ENCODE measurements around the gene LUM.
"Not testable (repeated sequence)": the region's sequence is repeated elsewhere in the genome, so short reads cannot be mapped to it uniquely, and the experiment has no call there.

LUM gene

DNA sequence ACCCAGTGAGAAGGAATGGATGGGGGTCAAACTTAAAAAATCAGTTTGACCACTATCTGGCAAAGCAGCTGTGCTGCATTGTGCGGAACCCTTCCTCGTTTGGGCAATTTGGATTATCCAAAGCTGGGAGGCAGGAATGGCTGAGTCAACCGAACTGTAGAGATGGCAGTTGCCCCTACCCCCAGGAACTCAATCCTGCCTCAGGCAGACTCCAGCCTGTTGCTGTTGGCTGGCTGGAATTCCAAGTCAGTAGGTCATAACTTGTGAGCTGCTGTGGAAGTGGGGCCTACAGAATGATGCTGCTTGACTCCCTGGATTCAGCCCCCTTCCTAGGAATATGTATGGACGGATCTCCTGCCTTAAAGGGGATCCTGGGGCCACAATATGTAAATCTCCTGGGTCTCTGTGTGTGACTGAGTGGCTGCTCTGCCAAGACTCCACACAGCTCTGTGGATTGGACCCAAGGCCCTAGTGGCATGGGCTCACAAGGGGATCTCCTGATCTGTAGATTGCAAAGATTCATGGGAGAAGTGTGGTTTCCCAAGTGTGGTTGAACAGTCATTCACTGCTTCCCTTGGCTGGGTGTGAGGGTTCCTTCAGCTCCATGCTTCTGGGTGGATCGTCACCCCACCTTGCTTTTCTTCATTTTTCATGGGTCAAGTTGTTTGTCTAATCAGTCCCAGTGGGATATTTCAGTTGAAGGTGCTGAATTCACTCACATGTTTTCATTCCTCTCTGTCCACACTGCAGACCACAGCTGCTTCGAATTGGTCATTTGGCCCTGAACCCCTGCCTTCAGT lies 19.2 kb downstream of the LUM start:
- H3K36me3 ChIP-seq (ENCODE audit: control insufficient read depth, insufficient read depth, low read length) = no peaks in the 10 kb centered on the region
- H3K9ac ChIP-seq (ENCODE audit: low read length) = no peak overlapping the region
- H3K27ac ChIP-seq (ENCODE audit: low read depth, low read length) = no peak overlapping the region

DNA sequence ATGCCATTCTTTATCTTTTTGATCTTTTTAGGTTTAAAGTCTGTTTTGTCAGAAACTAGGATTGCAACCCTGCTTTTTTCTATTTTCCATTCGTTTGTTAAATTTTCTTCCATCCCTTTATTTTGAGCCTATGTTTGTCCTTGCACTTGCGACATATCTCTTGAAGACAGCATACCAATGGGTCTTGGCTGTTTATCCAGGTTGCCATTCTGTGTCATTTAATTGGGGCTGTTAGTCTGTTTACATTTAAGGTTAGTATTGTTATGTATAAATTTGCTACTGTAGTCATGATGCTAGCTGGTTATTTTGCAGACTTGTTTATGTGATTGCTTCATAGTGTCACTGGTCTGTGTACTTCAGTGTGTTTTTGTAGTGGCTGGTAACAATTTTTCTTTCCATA lies 21.3 kb downstream of the LUM start:
- not testable (repeated sequence) for H3K9ac ChIP-seq (ENCODE audit: low read length); H3K27ac ChIP-seq (ENCODE audit: low read depth, low read length); H3K4me1 ChIP-seq (ENCODE audit: control insufficient read depth, insufficient read depth, low read length); H3K4me3 ChIP-seq (ENCODE audit: low read length); H3K36me3 ChIP-seq (ENCODE audit: control insufficient read depth, insufficient read depth, low read length); H3K27me3 ChIP-seq (ENCODE audit: control insufficient read depth, insufficient read depth, low read length)

More for the DNA sequence above, 19.2 kb downstream of the LUM start:
- H3K4me1 ChIP-seq (ENCODE audit: control insufficient read depth, insufficient read depth, low read length) = no peaks in the 10 kb centered on the region
- no peak overlapping the region for H3K4me3 ChIP-seq (ENCODE audit: low read length)
- H3K27me3 ChIP-seq (ENCODE audit: control insufficient read depth, insufficient read depth, low read length) = no peaks in the 10 kb centered on the region

DNA sequence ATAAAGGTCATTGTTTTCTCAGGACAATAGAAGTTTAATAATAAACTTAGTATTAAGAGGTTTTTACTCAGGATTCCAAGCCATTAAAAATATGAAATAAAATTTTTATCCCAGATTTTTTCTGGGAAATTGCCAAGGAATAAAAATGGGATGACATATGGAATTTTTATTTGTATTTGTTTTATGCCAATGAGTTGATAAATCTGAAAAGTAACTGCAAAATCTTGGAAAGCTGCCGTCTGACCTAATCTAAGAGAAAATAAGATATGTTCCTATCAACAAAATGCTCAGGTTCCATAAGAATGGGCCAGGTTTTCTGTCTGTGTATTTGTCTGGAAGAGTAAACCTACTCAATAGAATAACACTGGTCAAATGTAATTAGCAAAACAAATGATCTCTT lies 31.3 kb downstream of the LUM start:
- Histone ChIP-seq H3K27me3 (ENCODE audit: control insufficient read depth, insufficient read depth, low read length) (no peaks in the 10 kb centered on the region), H3K27ac (ENCODE audit: low read depth, low read length) (no peak overlapping the region), H3K9ac (ENCODE audit: low read length) (no peak overlapping the region), H3K36me3 (ENCODE audit: control insufficient read depth, insufficient read depth, low read length) (no peaks in the 10 kb centered on the region), H3K4me3 (ENCODE audit: low read length) (no peak overlapping the region), H3K4me1 (ENCODE audit: control insufficient read depth, insufficient read depth, low read length) (no peaks in the 10 kb centered on the region)

DNA sequence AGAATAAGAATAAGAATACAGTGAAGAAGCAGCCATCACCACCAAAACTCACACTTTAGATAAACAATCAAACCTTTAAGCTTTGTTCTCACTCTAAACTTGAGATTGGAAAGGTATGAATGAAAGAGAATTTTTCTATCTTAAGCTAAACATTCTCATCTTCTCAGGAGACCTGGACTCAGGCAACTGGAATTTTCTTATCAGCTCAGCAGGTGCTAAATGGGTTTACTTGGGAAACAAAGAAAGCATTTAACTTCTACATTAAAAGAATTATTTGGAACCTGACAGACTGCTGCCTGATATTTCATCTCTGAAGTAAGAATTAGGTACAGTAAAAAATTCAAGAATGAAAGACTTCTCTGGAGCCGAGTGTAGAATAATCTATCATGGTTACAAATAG lies 32.8 kb downstream of the LUM start:
- Histone ChIP-seq H3K4me1 (ENCODE audit: control insufficient read depth, insufficient read depth, low read length) (no peaks in the 10 kb centered on the region), H3K27ac (ENCODE audit: low read depth, low read length) (no peak overlapping the region), H3K4me3 (ENCODE audit: low read length) (no peak overlapping the region), H3K27me3 (ENCODE audit: control insufficient read depth, insufficient read depth, low read length) (no peaks in the 10 kb centered on the region), H3K36me3 (ENCODE audit: control insufficient read depth, insufficient read depth, low read length) (no peaks in the 10 kb centered on the region), H3K9ac (ENCODE audit: low read length) (no peak overlapping the region)

DNA sequence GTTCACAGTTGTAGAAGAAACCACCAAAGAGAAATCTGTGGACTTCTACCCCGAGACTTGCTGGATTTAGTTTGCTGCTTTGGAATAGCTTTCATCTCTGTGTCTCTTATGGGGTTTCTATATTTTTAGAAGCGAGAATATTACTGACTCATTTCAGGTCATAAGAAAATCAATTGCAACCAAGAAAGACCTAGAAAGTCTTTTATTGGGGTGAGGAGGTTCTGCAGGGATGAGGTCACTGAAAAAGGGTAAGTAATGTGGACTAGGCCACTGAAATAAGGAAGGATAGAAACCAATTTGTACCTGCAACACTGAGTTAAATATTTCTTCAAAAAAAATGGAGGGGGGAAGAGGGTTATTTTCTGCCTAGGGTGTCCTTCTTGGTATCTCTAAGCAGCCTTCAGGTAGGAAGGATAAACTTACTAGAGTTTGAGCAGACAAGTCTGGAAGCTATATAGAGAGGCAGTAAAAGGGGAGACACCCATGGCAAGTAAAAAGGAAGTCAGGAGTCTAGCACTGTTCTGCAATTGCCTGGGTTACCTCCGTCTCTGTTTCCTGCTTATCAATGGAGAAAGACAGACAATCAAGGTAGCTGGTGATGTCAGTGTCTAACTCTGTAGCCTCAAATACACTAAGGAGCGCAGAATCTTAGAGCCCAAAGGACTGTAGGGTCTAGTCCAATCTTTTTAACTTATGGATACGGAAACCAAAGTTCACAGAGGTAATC lies 33.9 kb downstream of the LUM start:
- Histone ChIP-seq H3K27me3 (ENCODE audit: control insufficient read depth, insufficient read depth, low read length) (no peaks in the 10 kb centered on the region), H3K36me3 (ENCODE audit: control insufficient read depth, insufficient read depth, low read length) (no peaks in the 10 kb centered on the region), H3K9ac (ENCODE audit: low read length) (no peak overlapping the region), H3K27ac (ENCODE audit: low read depth, low read length) (no peak overlapping the region), H3K4me3 (ENCODE audit: low read length) (no peak overlapping the region), H3K4me1 (ENCODE audit: control insufficient read depth, insufficient read depth, low read length) (no peaks in the 10 kb centered on the region)

DNA sequence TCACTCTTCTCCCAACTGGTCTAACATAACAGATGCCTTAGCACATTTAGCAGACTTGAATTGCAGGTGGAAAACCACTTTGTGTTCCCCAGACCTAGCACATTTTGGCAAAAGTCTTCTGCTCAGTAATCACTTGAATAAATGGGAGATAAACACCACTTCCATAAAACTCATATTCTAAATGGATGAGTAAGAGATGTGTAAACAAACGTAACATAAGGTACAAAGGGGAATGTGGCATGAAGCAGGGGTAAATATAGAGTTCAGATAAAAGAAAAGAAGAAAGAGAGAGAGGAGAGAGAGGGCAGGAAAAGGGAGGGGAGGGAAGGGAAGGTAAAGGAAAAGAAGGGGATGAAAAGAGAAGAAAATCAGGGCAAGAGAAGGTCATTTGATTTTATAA lies 36.4 kb downstream of the LUM start:
- H3K4me1 ChIP-seq (ENCODE audit: control insufficient read depth, insufficient read depth, low read length) = no peaks in the 10 kb centered on the region
- no peak overlapping the region for H3K9ac ChIP-seq (ENCODE audit: low read length)
- H3K27me3 ChIP-seq (ENCODE audit: control insufficient read depth, insufficient read depth, low read length) = no peaks in the 10 kb centered on the region
- H3K36me3 ChIP-seq (ENCODE audit: control insufficient read depth, insufficient read depth, low read length) = no peaks in the 10 kb centered on the region
- no peak overlapping the region for H3K27ac ChIP-seq (ENCODE audit: low read depth, low read length)
- no peak overlapping the region for H3K4me3 ChIP-seq (ENCODE audit: low read length)

DNA sequence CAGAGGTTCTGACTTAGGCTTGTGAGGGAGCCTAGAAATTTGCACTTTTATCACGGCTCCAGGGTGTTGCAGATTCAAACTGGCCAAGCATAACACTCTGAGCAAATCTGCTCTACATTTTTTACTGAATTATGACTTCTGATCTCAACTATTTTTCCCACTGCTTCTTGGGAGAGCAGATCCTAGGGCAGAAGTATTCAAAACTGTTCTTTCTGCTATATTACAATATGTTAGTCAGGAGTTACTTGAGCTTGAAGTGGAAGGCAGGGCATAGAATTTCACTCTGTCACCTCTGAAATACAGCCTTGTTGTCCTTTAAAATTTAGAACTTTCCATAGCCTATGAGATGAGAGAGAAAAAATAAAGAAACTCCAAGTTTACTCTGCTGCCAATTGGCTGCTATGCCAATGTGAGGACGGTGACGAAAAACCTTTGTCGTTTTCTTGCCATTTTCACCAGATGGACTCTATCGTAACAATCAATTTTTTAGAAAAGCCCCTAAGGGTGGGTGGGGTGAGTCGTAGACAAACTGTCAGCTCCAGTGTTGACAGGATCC lies 37.1 kb downstream of the LUM start:
- Histone ChIP-seq H3K4me1 (ENCODE audit: control insufficient read depth, insufficient read depth, low read length) (no peaks in the 10 kb centered on the region), H3K36me3 (ENCODE audit: control insufficient read depth, insufficient read depth, low read length) (no peaks in the 10 kb centered on the region), H3K27ac (ENCODE audit: low read depth, low read length) (no peak overlapping the region), H3K4me3 (ENCODE audit: low read length) (no peak overlapping the region), H3K9ac (ENCODE audit: low read length) (no peak overlapping the region), H3K27me3 (ENCODE audit: control insufficient read depth, insufficient read depth, low read length) (no peaks in the 10 kb centered on the region)

DNA sequence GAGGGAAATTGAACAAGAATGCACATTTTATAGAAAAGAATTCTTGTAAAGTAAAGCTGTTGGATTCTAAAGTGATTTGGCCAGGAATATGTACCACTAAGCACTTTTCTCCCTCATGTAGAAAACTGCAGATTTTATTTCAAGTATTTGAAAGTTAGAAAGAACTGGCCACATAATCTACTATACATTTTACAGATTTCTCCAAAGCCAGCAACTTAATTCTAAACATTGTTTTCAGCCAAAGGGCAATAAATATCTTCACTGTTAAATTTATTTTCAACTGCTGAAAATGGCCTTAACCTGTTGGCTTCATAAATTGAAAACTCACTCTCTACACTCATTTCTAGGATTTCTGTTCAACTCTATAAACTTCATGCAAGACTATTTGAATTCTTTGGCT lies 37.9 kb downstream of the LUM start:
- H3K27ac ChIP-seq (ENCODE audit: low read depth, low read length) = no peak overlapping the region
- no peaks in the 10 kb centered on the region for H3K27me3 ChIP-seq (ENCODE audit: control insufficient read depth, insufficient read depth, low read length)
- H3K4me1 ChIP-seq (ENCODE audit: control insufficient read depth, insufficient read depth, low read length) = no peaks in the 10 kb centered on the region
- H3K36me3 ChIP-seq (ENCODE audit: control insufficient read depth, insufficient read depth, low read length) = no peaks in the 10 kb centered on the region
- H3K9ac ChIP-seq (ENCODE audit: low read length) = no peak overlapping the region
- no peak overlapping the region for H3K4me3 ChIP-seq (ENCODE audit: low read length)

DNA sequence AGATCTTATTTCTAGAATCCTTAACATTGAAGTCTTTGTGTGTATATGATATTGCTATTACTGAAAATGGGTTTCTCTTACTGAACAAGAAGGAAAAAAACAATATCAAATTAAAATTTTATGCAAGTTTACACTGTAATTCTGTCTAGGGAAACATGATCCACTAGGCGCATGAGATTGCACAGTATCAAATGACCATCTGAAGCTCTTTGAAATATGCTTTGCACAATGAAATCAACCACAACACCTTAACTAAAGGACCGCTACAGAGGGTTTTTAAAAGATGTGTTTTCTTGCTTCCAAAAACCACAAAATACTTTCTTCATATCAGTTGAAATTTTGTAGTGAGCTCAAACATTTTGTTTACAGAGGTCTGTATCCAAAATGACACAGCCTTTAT lies 38.4 kb downstream of the LUM start:
- Histone ChIP-seq H3K4me3 (ENCODE audit: low read length) (no peak overlapping the region), H3K27ac (ENCODE audit: low read depth, low read length) (no peak overlapping the region), H3K4me1 (ENCODE audit: control insufficient read depth, insufficient read depth, low read length) (no peaks in the 10 kb centered on the region)

DNA sequence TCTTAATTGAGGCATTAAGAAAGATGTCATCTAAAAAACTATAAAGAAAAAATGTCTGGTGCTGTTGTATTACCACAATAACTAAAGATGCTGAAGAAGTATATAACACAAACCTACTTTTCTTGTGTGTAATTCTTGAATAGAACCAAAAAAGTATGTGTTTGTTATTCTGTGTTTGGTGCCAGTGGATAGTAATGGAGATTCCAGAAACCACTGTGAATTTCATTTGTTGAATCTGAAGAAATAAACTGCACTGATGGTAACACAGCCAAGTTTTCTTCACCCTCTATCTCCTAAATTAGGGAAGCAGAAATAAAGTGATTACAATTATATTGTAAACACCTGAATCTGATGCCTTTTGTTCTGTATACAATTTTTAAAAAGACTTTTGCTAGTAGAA lies 40.4 kb downstream of the LUM start:
- Histone ChIP-seq H3K4me1 (ENCODE audit: control insufficient read depth, insufficient read depth, low read length) (no peaks in the 10 kb centered on the region), H3K4me3 (ENCODE audit: low read length) (no peak overlapping the region), H3K36me3 (ENCODE audit: control insufficient read depth, insufficient read depth, low read length) (no peaks in the 10 kb centered on the region), H3K27me3 (ENCODE audit: control insufficient read depth, insufficient read depth, low read length) (no peaks in the 10 kb centered on the region), H3K27ac (ENCODE audit: low read depth, low read length) (no peak overlapping the region), H3K9ac (ENCODE audit: low read length) (no peak overlapping the region)

More for the DNA sequence above, 38.4 kb downstream of the LUM start:
- H3K27me3 ChIP-seq (ENCODE audit: control insufficient read depth, insufficient read depth, low read length) = no peaks in the 10 kb centered on the region
- no peak overlapping the region for H3K9ac ChIP-seq (ENCODE audit: low read length)
- H3K36me3 ChIP-seq (ENCODE audit: control insufficient read depth, insufficient read depth, low read length) = no peaks in the 10 kb centered on the region

DNA sequence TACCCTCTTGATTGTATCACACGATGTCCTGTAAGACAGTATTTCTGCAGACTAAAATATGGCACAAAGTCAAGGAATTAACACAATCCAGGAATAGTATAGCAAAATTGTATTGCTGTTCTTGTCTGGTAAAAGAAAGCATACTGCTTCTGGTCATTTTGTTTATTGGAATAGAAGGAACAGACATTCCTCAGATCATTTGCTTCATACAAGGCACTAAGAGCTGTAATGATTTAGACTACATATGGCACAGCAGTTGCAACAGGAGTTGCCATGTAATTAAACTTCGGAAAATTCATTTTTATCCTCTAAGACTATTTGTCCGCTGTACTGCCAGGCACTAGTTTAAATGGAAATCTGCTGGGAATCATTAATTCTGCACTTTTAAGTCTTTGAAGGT lies 45.9 kb downstream of the LUM start:
- Histone ChIP-seq H3K27ac (ENCODE audit: low read depth, low read length) (no peak overlapping the region), H3K27me3 (ENCODE audit: control insufficient read depth, insufficient read depth, low read length) (no peaks in the 10 kb centered on the region), H3K4me3 (ENCODE audit: low read length) (no peak overlapping the region), H3K36me3 (ENCODE audit: control insufficient read depth, insufficient read depth, low read length) (no peaks in the 10 kb centered on the region), H3K4me1 (ENCODE audit: control insufficient read depth, insufficient read depth, low read length) (peaks cover 3% of the 10 kb centered on the region), H3K9ac (ENCODE audit: low read length) (no peak overlapping the region)

DNA sequence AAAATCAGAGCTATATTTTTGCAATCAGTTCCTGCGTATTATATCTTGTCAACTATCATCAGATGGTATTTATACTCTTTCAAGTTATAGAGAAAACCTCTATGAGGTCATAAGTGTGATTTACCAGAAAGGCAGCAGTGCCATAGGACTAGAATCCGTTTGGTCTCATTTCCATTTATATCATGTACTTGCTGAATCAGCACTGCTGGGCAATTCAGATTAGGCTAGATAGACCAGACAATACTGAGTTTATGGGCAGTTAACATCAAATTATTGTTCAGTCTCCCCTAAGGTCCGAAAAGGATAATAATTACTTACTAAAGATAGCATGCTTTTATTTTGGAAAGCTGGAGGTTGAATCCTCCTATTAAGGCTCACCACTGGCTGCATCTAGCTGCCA lies 46.7 kb downstream of the LUM start:
- H3K9ac ChIP-seq (ENCODE audit: low read length) = no peak overlapping the region
- no peaks in the 10 kb centered on the region for H3K27me3 ChIP-seq (ENCODE audit: control insufficient read depth, insufficient read depth, low read length)
- no peak overlapping the region for H3K27ac ChIP-seq (ENCODE audit: low read depth, low read length)
- no peaks in the 10 kb centered on the region for H3K36me3 ChIP-seq (ENCODE audit: control insufficient read depth, insufficient read depth, low read length)
- peaks cover 3% of the 10 kb centered on the region for H3K4me1 ChIP-seq (ENCODE audit: control insufficient read depth, insufficient read depth, low read length)
- H3K4me3 ChIP-seq (ENCODE audit: low read length) = no peak overlapping the region

All from rectal smooth muscle tissue (tissue), 1 donor.